COLO668 (cell line): ENCODE data around the gene EPOP.
"Not testable (repeated sequence)": the region's sequence is repeated elsewhere in the genome, so short reads cannot be mapped to it uniquely, and the experiment has no call there.

Source experiments
- DNase-seq: peaks from one replicate; lab custom pipeline; 2025; ENCODE audit not compliant: unreplicated experiment; lab: John Stamatoyannopoulos, UW

The EPOP gene

DNA sequence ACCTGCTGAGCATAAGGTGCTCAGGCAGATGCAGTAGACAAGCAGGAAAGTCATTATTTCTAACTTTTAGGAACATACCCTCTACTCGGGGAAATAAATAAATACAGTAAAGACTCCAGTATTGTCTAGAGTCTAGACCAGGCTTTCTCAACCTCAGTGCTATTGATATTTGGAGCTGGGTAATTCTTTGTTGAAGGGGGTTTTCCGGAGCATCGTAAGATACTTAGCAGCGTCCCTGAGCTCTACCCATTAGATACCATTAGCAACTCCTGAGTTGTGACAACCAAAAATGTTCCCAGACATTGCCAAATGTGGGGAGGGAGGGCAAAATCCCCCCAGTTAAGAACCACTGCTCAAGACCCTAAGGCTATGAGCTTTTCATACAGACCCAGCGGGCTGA lies 21.1 kb downstream of the EPOP start:
- DNase-seq, result no peak

- DNase-seq, result no peak
These were observed 21.5 kb downstream of the EPOP start for GRCh38 chr17:38653230-38653629.

GRCh38 chr17:38650653-38651173 lies 24.0 kb downstream of the EPOP start:
- DNase-seq, result not testable (repeated sequence)

GRCh38 chr17:38637951-38638350 lies 36.8 kb downstream of the EPOP start:
- DNase-seq, result no peak

DNA sequence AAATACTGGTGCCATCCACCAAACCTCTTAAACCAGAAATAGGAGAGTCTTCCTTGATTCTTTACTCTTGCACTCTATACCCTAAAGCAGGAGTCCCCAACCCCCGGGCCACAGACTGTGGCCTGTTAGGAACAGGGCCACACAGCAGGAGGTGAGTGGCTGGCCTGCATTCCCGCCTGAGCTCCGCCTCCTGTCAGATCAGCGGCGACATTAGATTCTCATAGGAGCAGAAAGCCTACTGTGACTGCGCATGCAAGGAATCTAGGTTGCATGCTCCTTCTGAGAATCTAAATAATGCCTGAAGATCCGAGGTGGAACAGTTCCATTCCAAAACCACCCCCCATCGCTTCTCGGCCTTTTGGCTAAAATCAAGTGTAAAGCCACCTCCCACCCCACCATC lies 38.7 kb downstream of the EPOP start:
- no peak for DNase-seq

DNA sequence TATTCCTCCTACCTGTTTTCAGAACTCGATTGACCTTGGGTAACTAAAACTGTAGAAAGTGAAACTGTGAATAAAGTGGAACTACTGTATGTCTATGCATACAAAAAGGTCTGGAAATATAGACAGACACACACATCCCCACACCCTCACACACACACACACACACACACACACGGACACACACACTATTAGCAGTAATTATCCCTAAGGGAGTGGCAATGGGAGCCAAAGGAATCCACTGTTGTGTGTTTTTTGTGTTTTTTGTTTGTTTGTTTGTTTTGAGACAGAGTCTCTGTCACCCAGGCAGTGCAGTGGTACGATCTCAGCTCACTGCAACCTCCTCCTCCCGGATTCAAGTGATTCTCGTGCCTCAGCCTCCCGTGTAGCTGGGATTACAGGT lies 42.4 kb downstream of the EPOP start:
- DNase-seq, result no peak

DNA sequence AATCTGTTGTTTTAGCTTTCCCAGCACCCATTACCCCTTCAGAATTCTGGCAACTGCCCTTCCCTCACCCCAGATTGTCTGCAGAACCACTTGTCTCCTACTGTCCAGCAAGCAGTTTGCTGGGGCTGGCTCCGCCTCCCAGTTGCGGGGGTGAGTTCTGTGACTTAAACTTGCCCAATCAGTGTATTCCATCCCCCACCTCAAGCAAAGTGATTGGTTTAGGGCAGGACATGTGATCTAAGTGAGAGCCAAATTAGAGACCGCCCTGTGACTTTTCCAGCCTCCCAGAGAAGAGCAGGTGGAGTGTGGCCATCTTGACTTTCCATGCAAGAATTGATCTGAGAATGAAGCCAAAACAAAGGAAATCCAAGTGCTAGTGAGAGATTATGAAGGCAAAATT lies 46.3 kb downstream of the EPOP start:
- no peak for DNase-seq

GRCh38 chr17:38627957-38628356 lies 46.8 kb downstream of the EPOP start:
- DNase-seq, result no peak

GRCh38 chr17:38626606-38627226 lies 48.0 kb downstream of the EPOP start:
- not testable (repeated sequence) for DNase-seq

- no peak for DNase-seq
These were observed 49.3 kb downstream of the EPOP start for GRCh38 chr17:38625482-38625881.

- not testable (repeated sequence) for DNase-seq
These were observed 49.9 kb downstream of the EPOP start for GRCh38 chr17:38624782-38625355.
